SK-N-SH (cell line): Measurements from ENCODE around the gene PPP1R3G.

Source experiments
- CHD2 ChIP-seq: fragments of 150-350 bp; IDR thresholded peaks from 2 replicates; pipeline ENCODE4 v1.6.1; 2018; ENCODE audit warnings: low read length; ENCODE audit not compliant: partially characterized antibody
- EZH2phosphoT487 ChIP-seq: fragments of 200-600 bp; sonication (generic); IDR thresholded peaks from 2 replicates; pipeline ENCODE4 v1.6.1; 2017; ENCODE audit warnings: low read depth, mixed run types, mild to moderate bottlenecking, antibody characterized with exemption, moderate library complexity, borderline replicate concordance
- JUND ChIP-seq: IDR thresholded peaks from 2 replicates; pipeline ENCODE4 v1.4.0; 2012
- MEF2A ChIP-seq: IDR thresholded peaks from 2 replicates; pipeline ENCODE4 v1.4.0; 2012; ENCODE audit warnings: low read depth, borderline replicate concordance
- NRF1 ChIP-seq: IDR thresholded peaks from 2 replicates; pipeline ENCODE4 v1.6.1; 2012; ENCODE audit warnings: low read depth, mild to moderate bottlenecking, low read length
- RFX5 ChIP-seq: IDR thresholded peaks from 2 replicates; pipeline ENCODE4 v1.6.1; 2012; ENCODE audit warnings: mild to moderate bottlenecking, improper control_type of control experiment, low read length
- RXRA ChIP-seq: IDR thresholded peaks from 2 replicates; pipeline ENCODE4 v1.4.0; 2012; ENCODE audit warnings: low read depth, mild to moderate bottlenecking, borderline replicate concordance
- SMC3 ChIP-seq: IDR thresholded peaks from 2 replicates; pipeline ENCODE4 v1.6.1; 2012; ENCODE audit warnings: low read depth, low read length, improper control_type of control experiment
- TF ChIP-seq, protein P1 (sequence below): fragments of 200-600 bp; sonication (generic); IDR thresholded peaks from 2 replicates; pipeline ENCODE4 v1.6.1; 2017; ENCODE audit warnings: antibody characterized with exemption, mild to moderate bottlenecking, moderate library complexity
- TF ChIP-seq, protein P2 (sequence below): IDR thresholded peaks from 2 replicates; pipeline ENCODE4 v1.4.0; 2012; ENCODE audit warnings: low read depth
- TF ChIP-seq, protein P3 (sequence below): fragments of 150-350 bp; IDR thresholded peaks from 2 replicates; pipeline ENCODE4 v1.6.1; 2016; ENCODE audit warnings: mild to moderate bottlenecking, low read depth, low read length
- TF ChIP-seq, protein P4 (sequence below): IDR thresholded peaks from 2 replicates; pipeline ENCODE4 v1.6.1; 2012; ENCODE audit warnings: mild to moderate bottlenecking, low read depth, low read length, moderate library complexity

DNA sequence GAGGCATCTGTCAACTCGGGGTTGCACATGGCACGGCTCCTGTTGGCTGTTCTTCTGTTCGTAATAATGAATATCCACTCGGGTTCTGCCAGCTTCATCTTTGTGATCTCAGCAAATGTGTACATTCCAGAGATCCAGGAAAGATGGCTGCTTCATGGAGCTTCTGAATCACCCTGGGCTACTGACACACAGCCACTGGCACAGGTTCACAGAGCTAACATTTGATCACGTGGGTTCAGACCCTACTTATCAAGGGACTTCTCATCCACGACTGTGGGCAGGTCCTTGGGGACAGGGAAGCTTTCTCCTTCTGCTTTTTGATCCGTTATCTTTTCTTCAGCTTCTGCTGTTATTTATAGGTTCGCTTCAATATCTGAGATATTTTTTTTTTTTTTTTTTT is 18.1 kb downstream of the PPP1R3G start:
- TF ChIP-seq, protein P1, sequence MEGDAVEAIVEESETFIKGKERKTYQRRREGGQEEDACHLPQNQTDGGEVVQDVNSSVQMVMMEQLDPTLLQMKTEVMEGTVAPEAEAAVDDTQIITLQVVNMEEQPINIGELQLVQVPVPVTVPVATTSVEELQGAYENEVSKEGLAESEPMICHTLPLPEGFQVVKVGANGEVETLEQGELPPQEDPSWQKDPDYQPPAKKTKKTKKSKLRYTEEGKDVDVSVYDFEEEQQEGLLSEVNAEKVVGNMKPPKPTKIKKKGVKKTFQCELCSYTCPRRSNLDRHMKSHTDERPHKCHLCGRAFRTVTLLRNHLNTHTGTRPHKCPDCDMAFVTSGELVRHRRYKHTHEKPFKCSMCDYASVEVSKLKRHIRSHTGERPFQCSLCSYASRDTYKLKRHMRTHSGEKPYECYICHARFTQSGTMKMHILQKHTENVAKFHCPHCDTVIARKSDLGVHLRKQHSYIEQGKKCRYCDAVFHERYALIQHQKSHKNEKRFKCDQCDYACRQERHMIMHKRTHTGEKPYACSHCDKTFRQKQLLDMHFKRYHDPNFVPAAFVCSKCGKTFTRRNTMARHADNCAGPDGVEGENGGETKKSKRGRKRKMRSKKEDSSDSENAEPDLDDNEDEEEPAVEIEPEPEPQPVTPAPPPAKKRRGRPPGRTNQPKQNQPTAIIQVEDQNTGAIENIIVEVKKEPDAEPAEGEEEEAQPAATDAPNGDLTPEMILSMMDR, result no peak
- TF ChIP-seq, protein P2, sequence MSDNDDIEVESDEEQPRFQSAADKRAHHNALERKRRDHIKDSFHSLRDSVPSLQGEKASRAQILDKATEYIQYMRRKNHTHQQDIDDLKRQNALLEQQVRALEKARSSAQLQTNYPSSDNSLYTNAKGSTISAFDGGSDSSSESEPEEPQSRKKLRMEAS, result no peak
- TF ChIP-seq RFX5 (no peak), SMC3 (no peak), CHD2 (no peak), NRF1 (no peak), EZH2phosphoT487 (no peak), JUND (no peak), MEF2A (no peak), RXRA (no peak)
- TF ChIP-seq, protein P3, sequence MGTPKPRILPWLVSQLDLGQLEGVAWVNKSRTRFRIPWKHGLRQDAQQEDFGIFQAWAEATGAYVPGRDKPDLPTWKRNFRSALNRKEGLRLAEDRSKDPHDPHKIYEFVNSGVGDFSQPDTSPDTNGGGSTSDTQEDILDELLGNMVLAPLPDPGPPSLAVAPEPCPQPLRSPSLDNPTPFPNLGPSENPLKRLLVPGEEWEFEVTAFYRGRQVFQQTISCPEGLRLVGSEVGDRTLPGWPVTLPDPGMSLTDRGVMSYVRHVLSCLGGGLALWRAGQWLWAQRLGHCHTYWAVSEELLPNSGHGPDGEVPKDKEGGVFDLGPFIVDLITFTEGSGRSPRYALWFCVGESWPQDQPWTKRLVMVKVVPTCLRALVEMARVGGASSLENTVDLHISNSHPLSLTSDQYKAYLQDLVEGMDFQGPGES, result no peak
- TF ChIP-seq, protein P4, sequence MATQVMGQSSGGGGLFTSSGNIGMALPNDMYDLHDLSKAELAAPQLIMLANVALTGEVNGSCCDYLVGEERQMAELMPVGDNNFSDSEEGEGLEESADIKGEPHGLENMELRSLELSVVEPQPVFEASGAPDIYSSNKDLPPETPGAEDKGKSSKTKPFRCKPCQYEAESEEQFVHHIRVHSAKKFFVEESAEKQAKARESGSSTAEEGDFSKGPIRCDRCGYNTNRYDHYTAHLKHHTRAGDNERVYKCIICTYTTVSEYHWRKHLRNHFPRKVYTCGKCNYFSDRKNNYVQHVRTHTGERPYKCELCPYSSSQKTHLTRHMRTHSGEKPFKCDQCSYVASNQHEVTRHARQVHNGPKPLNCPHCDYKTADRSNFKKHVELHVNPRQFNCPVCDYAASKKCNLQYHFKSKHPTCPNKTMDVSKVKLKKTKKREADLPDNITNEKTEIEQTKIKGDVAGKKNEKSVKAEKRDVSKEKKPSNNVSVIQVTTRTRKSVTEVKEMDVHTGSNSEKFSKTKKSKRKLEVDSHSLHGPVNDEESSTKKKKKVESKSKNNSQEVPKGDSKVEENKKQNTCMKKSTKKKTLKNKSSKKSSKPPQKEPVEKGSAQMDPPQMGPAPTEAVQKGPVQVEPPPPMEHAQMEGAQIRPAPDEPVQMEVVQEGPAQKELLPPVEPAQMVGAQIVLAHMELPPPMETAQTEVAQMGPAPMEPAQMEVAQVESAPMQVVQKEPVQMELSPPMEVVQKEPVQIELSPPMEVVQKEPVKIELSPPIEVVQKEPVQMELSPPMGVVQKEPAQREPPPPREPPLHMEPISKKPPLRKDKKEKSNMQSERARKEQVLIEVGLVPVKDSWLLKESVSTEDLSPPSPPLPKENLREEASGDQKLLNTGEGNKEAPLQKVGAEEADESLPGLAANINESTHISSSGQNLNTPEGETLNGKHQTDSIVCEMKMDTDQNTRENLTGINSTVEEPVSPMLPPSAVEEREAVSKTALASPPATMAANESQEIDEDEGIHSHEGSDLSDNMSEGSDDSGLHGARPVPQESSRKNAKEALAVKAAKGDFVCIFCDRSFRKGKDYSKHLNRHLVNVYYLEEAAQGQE, result no peak
